ENCODE data around the gene MMP12.

DNA sequence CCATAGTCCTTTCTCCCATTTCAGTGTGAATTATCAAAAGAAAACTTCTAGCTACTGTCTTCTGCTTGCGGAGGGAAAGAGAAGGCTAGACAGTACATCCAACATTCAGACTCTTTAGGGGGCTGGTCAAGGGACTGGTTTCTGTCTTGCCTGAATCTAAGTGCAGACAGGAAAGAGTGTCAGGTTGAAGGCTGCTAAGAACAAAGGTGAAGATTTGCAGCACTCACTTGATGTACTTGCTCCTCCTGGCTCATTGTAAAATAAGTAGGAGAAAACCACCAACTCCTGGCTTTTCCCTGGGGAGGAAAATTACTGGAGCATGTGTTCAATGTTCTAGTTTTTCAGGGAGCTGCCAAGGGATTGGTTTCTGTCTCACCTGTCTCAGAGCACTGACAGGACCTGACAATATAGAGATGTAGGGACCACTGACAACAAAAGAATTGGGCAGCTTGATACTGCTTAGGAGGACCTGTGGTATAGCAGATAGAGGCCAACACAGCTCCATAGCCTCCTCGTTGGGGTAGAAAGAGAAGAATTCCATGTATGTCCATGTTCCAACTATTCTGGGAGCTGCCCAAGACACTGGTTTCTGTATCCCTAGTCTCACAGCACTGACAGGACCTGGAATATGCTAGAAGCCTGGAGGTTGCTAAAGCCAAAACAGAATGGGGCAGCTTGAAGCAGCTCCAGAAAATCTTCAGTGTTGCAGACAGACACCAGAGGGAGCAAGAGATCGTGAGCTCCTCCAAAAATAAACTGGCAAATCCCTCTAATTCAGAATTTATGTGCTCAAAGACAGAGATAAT is 39.7 kb upstream of the MMP12 start:
- TF ChIP-seq, protein P1, sequence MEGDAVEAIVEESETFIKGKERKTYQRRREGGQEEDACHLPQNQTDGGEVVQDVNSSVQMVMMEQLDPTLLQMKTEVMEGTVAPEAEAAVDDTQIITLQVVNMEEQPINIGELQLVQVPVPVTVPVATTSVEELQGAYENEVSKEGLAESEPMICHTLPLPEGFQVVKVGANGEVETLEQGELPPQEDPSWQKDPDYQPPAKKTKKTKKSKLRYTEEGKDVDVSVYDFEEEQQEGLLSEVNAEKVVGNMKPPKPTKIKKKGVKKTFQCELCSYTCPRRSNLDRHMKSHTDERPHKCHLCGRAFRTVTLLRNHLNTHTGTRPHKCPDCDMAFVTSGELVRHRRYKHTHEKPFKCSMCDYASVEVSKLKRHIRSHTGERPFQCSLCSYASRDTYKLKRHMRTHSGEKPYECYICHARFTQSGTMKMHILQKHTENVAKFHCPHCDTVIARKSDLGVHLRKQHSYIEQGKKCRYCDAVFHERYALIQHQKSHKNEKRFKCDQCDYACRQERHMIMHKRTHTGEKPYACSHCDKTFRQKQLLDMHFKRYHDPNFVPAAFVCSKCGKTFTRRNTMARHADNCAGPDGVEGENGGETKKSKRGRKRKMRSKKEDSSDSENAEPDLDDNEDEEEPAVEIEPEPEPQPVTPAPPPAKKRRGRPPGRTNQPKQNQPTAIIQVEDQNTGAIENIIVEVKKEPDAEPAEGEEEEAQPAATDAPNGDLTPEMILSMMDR (IDR thresholded peaks at IDR 0.05; ENCODE audit: insufficient read depth, low read length, poor library complexity, severe bottlenecking): no peak
- TF ChIP-seq EZH2phosphoT487 (conservative IDR thresholded peaks at IDR 0.05; ENCODE audit: low read length): no peak
